ENCODE results near the gene ADAP1. TPM values are rescaled to one million over a fixed set of nuclear protein-coding genes. Genes with fewer than 3 reads are reported as not detected.

Gene ADAP1
- total and polyA plus RNA-seq, 2 of the 8 experiments (the other 6 are each of a cell fraction or from before 2014, with no cell fraction given) = 5.8 to 6.1 TPM

DNA sequence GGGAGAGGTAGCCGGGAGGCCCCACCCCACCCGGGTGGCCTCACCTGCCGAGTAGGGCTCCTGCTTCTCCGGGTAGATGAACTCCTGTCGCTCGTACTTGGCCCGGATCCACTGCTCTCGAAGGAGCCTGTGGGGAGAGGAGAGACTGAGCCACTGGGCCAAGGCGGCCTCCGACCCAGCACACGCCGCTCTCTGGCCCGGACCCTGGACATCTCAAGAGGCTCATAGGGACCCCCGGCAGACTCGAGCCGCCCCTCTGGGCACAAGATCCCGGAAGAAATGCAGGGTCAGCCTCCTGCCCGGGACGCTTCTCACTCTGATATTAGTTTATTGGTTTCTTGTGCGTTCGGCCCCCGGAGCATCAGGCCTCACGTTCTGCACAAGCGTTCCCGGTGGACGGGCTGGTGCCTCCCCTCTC lies 34.5 kb downstream of the ADAP1 start:
- Histone ChIP-seq H3K14ac (ENCODE audit: insufficient read length) (no peak overlapping the region), H2BK15ac (ENCODE audit: low read length) (no peak overlapping the region), H2BK120ac (replicated peaks; ENCODE audit: low read depth, low read length) (no peak overlapping the region), H3K79me2 (ENCODE audit: control insufficient read depth in 1 of 2, insufficient read depth in 2 of 2, low read length in 2 of 2) (no peaks in the 10 kb centered on the region), H2BK20ac (ENCODE audit: low read length) (no peak overlapping the region), H3K9ac (replicated peaks in 1 of 4; ENCODE audit: extremely low read depth in 1 of 4, low read depth in 3 of 4, low read length in 3 of 4) (no peak overlapping the region), H3K4me1 (replicated peaks in 1 of 4; ENCODE audit: control insufficient read depth in 3 of 4, insufficient read depth in 4 of 4, low read length in 3 of 4) (peaks cover 0 to 8% (median 0%) of the 10 kb centered on the region in 4 experiments; a peak in 2 of 7 replicates), H2AK5ac (ENCODE audit: low read depth, low read length) (no peak overlapping the region), H3K23ac (ENCODE audit: insufficient read length) (no peak overlapping the region), H4K20me1 (replicated peaks in 1 of 2; ENCODE audit: control insufficient read depth in 1 of 2, insufficient read depth in 2 of 2, low read length in 2 of 2) (no peaks in the 10 kb centered on the region), H3K9me3 (ENCODE audit: insufficient read depth in 2 of 2, low read depth in 1 of 2, low read length in 1 of 2) (no peaks in the 10 kb centered on the region), H3K4me2 (ENCODE audit: insufficient read depth in 1 of 2, low read depth in 2 of 2, low read length in 2 of 2) (no peak overlapping the region), H2AFZ (ENCODE audit: low read length) (no peak overlapping the region), H3K4ac (replicated peaks; ENCODE audit: insufficient read length, low read depth, low read length) (no peak overlapping the region), H3K36me3 (ENCODE audit: control insufficient read depth in 2 of 4, insufficient read depth in 4 of 4, low read length in 3 of 4) (no peaks in the 10 kb centered on the region), H3K4me3 (ENCODE audit: extremely low read depth in 1 of 4, insufficient read depth in 2 of 4, low read depth in 3 of 4, low read length in 4 of 4) (no peak overlapping the region), H3K27me3 (replicated peaks in 1 of 4; ENCODE audit: control insufficient read depth in 3 of 4, extremely low read depth in 1 of 4, insufficient read depth in 3 of 4, low read length in 3 of 4) (no peaks in the 10 kb centered on the region), H3K56ac (replicated peaks; ENCODE audit: insufficient read length, low read depth, low read length) (no peak overlapping the region), H4K8ac (ENCODE audit: extremely low read depth, insufficient read depth, low read length) (no peak overlapping the region), H3K18ac (ENCODE audit: extremely low read depth, low read length) (no peak overlapping the region), H3K79me1 (ENCODE audit: low read depth, low read length) (no peaks in the 10 kb centered on the region), H2BK12ac (ENCODE audit: low read depth, low read length) (no peak overlapping the region), H3K23me2 (ENCODE audit: low read depth, low read length) (no peaks in the 10 kb centered on the region), H2BK5ac (ENCODE audit: low read depth, low read length) (no peak overlapping the region), H4K5ac (ENCODE audit: insufficient read length, low read depth, low read length) (no peak overlapping the region), H4K91ac (replicated peaks; ENCODE audit: insufficient read length, low read length) (no peak overlapping the region), H3K27ac (ENCODE audit: low read depth, low read length) (no peak overlapping the region)
- CTCF ChIA-PET (ENCODE audit: partially characterized antibody) = no interaction called here
- POLR2A ChIA-PET (ENCODE audit: partially characterized antibody) = no interaction called here
- FAIRE-seq (no peak), DNase-seq (ENCODE audit: low read depth in 1 of 2, low spot score in 2 of 2) (no peak)
- WGBS, 2 experiments (ENCODE audit: extremely low coverage in 1 of 2, insufficient coverage in 1 of 2, insufficient read length in 1 of 2, insufficient replicate concordance in 2 of 2, low coverage in 1 of 2, low lambda C conversion rate in 2 of 2, missing lambda C conversion rate in 1 of 2) = 93% methylated on average over 9 of the region's 26 CpGs; no CpG with 5 or more reads in 1 of the 2 experiments
- TF ChIP-seq RNF2 (IDR thresholded peaks at IDR 0.05; ENCODE audit: borderline replicate concordance, low read depth, low read length, missing control alignments, poor library complexity, severe bottlenecking) = no peak
- no peak for TF ChIP-seq EZH2 (IDR thresholded peaks at IDR 0.05; ENCODE audit: low read depth, low read length, severe bottlenecking)
- TF ChIP-seq RXRA (IDR thresholded peaks at IDR 0.05; ENCODE audit: insufficient read depth, low read depth, low read length) = no peak
- TF ChIP-seq KDM1A (IDR thresholded peaks at IDR 0.05; ENCODE audit: borderline replicate concordance, low read length) = no peak
- no peak for TF ChIP-seq EP300 (IDR thresholded peaks at IDR 0.05; ENCODE audit: borderline replicate concordance in 1 of 2, low read depth in 2 of 2, low read length in 2 of 2)
- TF ChIP-seq TAF1 (IDR thresholded peaks at IDR 0.05; ENCODE audit: low read depth, low read length) = no peak
- no peak for TF ChIP-seq RAD21 (IDR thresholded peaks at IDR 0.05 in 1 of 2, conservative IDR thresholded peaks at IDR 0.05 in 1 of 2; ENCODE audit: low read depth in 2 of 2, low read length in 2 of 2)
- no peak for TF ChIP-seq HDAC2 (IDR thresholded peaks at IDR 0.05; ENCODE audit: borderline replicate concordance in 1 of 2, low read depth in 2 of 2, low read length in 2 of 2)
